Activated gamma-delta T cell (primary cell): ENCODE results near the gene TRAF3.
"Not testable (repeated sequence)": the region's sequence is repeated elsewhere in the genome, so short reads cannot be mapped to it uniquely, and the experiment has no call there.

ENCODE experiments used
- DNase-seq: peaks from one replicate; lab custom pipeline; 2025; lab: John Stamatoyannopoulos, UW

TRAF3 gene

DNA sequence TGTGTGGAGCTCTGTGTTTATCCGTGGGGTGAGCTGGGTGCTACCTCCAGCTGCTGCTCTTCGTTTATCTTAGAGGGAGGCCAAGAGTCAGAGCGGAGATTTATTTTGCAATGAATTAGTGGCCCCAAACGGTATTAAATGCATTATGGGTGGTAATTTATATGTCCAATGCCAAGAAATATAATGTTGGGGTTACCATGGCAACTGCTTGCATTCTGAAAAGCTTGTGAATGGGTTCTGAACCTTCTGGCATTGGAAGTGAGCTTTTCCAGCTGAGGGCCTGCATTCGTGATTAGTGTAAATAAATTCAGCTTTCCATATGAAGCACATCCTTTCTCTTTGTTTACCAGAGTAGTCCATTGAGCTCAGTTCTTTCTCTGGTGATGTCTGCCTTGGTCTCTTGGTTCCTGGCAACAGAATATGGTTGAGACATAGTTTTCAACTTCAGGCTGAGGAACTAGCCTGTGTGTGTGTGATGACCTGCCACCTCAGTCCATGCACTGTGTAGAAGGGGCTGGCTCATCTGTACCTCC is 51.8 kb downstream of the TRAF3 start:
- no peak for DNase-seq

GRCh38 chr14:102830474-102831045 is 53.3 kb downstream of the TRAF3 start:
- no peak for DNase-seq

DNA sequence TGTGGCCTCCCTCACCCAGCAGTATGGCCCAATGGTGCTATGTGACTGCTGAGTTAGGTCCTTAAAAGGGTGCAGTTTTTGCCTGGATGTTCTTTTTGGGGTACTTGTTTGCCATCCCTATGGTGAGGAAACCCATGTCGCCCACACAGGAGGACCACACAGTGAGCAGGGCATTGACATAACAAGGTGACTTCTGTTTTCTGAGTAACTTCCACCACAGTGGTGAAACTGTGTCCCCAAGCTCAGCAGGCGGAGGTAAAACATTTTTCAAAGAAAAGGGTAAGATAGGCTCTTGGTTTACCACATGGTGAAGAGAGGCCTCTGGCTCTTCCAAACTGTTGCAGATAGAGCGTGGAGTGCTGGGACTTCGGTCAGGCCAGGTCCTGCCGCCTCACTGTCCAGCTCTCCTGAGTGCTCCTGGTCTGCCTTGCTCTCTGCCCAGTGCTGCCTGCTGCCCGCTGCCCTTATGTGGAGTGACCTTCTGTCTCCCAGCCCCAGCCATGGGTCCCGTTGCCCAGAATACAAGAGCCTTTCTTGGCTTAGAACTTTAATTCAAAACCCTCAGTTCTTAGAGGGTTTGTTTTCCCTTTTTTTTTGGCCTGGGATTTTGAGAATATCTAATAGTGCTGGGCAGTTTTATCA is 54.0 kb downstream of the TRAF3 start:
- DNase-seq = no peak

GRCh38 chr14:102833341-102833740 is 56.1 kb downstream of the TRAF3 start:
- no peak for DNase-seq

GRCh38 chr14:102833991-102834390 is 56.7 kb downstream of the TRAF3 start:
- no peak for DNase-seq

GRCh38 chr14:102835959-102836358 is 58.7 kb downstream of the TRAF3 start:
- DNase-seq = no peak

DNA sequence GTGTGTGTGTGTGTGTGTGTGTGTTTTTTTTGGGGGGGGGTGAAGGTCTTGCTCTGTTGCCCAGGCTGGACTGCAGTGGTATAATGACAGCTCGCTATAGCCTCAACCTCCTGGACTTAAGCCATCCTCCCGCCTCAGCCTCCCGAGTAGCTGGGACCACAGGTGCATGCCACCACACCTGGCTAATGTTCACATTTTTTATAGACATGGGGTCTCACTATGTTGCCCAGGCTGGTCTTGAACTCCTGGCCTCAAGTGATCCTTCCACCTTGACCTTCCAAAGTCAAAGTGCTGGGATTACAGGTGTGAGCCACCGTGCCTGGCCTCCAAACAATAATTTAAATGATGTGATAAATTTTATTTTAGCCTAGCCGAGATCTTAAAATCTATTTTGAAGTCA is 59.9 kb downstream of the TRAF3 start:
- not testable (repeated sequence) for DNase-seq

GRCh38 chr14:102838501-102838900 is 61.3 kb downstream of the TRAF3 start:
- DNase-seq = no peak

- DNase-seq = no peak
Observed at GRCh38 chr14:102840115-102840514, 62.9 kb downstream of the TRAF3 start.

DNA sequence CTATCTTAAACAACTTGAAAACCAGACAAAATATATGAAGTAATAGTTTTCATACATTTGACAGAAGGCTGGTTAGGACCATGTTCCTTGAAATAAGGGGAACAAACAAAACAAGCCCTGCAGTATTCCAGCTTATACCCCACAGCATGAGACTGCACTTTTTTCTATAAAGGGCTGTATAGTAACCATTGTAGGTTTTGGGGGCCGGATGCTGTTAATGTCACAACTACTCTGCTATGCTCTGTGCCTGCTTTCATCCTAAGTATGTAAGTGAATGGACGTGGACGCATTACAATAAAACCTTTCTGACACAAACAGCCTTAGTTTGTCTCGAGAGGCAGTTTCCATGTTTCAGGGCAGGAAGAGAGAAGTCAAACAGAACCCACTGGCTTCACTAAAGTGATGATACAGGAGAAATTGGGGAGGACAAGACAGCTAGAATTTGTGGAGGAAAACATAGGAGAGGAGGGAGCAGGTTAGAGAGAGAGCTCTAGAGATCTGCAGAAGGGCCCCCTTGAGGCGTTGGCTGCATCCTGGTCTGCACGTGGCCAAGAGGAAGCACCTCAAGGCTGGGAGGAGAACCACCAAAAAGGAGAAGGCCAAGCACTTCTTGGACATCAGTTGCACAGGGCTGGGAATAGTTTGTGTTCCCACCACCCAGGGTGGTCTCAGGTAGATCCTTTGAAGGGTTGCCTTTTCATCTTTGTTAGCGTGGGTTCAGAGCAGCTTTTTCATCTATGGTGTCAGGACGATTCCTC is 63.7 kb downstream of the TRAF3 start:
- no peak for DNase-seq

GRCh38 chr14:102848830-102849525 is 71.7 kb downstream of the TRAF3 start:
- no peak for DNase-seq

DNA sequence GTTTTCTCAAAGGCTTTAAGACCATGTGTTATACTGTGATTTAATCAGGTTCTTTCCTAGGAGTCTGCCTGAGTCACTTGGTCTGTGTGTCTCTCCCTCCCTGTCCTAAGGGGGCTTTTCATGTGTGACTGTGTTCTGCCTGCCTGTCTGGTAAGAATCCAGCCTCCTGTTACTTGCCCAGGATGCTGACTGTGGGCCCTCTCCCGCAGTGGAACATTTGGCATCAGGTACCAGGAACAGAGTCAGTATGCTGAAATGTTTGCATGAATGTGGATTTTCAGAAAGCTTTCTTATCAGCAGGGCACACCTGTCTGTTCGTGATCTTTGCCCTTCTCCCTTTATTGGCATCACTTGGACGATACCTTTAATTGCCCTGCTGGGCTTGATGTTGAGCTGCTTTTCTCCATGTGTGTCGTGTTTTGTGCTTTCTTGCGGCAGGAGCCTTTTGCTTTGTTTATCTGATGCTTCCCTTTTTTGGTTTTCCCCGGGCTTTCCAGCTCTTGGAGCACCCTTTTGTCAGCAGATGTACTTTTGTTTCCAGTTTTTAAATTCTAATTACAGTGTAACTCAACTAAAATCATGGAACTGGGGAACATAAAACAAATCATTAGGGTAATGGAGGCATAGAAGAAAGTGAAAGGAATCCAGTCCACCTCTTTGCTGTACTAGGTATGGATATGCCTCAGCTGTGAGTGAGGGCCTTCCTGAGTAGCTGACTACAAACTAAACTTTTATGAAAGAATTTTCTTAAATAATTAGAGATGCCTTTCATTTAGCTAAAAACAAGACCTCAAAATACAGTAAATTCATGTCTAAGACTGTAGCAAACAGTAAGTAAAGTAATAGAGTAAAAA is 72.5 kb downstream of the TRAF3 start:
- DNase-seq = no peak

DNA sequence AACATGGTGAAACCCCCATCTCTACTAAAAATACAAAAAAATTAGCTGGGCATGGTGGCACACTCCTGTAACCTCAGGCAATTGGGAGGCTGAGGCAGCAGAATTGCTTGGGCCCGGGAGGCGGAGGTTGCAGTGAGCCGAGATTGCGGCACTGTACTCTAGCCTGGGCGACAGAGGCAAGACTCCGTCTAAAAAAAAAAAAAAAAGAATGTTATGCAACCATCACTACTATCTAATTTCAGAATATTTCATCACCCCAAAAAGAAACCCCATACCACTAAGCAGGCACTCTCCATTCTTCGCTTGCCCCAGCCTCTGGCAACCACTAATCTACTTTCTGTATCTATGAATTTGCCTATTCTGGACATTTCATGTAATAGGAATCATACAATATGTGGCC is 76.4 kb downstream of the TRAF3 start:
- DNase-seq = no peak

GRCh38 chr14:102854091-102854703 is 76.9 kb downstream of the TRAF3 start:
- DNase-seq = no peak

GRCh38 chr14:102856179-102856578 is 78.9 kb downstream of the TRAF3 start:
- no peak for DNase-seq

GRCh38 chr14:102857444-102857843 is 80.2 kb downstream of the TRAF3 start:
- no peak for DNase-seq

DNA sequence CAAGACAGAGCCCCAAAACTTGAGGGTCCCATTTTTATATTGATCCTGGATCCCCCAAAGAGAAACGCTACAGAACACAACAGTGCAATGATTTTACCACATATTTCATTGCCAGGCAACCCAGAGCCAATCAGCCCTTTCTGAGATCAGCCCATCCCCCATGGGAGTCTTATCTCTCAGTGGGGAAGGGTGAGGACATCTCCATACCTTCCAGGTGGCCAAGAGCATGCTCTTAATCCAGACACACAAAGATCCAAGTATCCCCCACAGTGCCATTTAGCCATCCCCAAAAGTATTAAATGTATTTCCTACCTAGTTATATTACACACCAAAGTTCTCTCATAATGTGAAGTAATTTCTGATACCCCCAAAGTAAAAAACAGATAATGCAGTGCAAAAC is 82.7 kb downstream of the TRAF3 start:
- no peak for DNase-seq

DNA sequence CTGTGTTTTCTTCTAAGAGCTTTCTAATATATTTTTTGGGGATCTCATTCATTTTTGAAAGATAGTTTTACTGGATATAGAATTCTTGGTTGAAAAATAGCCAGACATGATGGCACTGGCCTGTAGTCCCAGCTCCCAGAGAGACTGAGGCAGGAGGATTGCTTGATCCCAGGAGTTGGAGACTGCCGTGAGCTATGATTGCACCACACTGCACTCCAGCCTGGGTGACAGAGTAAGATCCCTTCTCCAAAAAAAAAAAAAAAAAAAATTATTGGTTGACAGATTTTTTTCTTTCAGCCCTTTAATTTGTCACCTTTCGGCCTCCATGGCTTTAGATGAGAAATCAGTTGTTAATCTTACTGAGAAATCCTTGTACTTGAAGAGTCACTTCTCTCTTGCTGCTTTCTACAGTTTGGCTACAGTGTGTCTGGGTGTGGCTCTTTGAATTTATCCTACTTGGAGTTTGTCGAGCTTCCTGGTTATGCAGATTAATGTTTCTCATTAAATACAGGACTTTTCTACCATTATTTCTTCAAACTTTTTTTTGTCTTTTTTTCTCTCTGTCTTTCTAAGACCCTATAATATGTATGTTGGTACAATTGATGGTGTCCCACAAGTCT is 85.0 kb downstream of the TRAF3 start:
- no peak for DNase-seq

GRCh38 chr14:102863381-102863780 is 86.1 kb downstream of the TRAF3 start:
- DNase-seq = no peak

- DNase-seq = not testable (repeated sequence)
Observed at GRCh38 chr14:102865916-102866315, 88.7 kb downstream of the TRAF3 start.
